SK-MEL-5 (cell line): ENCODE measurements around the gene NUP210L. TPM values are rescaled to one million over a fixed set of nuclear protein-coding genes. Genes with fewer than 3 reads are reported as not detected.

Experiments
- DNase-seq: peaks from one replicate; pipeline ENCODE4 v3.0.0-alpha.2; 2016; ENCODE audit warnings: low read depth, low spot score
- in situ Hi-C: cut with HindIII; loops from 2 replicates; pipeline ENCODE4 v1.10.0; 2016; ENCODE audit warnings: low sequenced_read_pairs, high pct_unique_total_duplicates, low pct_unique_long_range_greater_than_20kb
- small RNA-seq, 2 experiments: library from RNA; depleted of rRNA; stranded (forward); fragments of <200 nt; gene quantifications; one replicate each; pipeline ENCODE3, GENCODE V24; 2014
- total RNA-seq: library from RNA; depleted of rRNA; stranded (reverse); fragments of >200 nt; shearing (Covaris generic); gene quantifications from 2 replicates; pipeline ENCODE4 v1.2.3, GENCODE V29; 2014; rRNA removed

Gene NUP210L
- total RNA-seq, 1 experiment from 2014 or later: not detected

DNA sequence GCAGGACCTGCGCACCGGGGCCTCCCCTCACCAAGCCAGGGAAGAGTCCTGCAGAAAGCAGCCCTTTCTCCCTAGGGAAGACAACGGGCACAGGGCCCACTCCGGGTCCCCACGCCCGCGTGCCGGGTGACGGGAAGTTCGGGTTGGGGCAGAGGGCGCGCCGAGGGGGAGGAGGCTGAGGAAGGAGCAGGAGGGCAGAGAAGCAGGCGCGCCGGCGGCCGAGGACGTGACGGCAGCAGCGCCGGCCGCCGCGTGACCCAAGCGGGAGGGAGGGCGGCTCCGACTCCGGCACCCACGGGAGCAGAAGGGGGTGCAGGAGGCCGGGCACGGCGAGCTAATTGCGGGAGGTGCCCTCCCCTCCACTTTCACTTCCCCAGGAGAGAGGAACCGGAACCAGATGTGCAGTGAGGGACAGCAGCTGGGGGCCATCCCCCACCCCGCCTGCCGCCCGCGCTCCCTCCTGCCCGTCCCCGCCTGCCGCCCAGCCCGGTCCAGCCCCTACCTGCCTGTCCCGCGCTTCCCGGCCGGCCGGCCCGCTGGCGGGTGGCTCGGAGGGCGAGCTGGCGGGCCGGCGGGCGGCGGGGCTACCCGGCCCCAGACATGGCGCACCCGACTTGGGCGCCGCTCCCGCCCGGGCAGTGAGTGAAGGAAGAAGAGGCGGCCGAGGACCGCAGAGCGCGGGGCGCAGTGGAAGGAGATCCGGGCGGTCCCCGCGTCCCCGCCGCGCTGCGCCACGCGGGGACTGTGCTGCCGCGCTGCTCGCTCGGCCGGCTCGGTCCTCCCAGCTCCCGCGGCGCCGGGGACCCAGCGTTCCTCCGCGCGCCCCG, 208.9 kb downstream of the NUP210L start:
- DNase-seq: peak; percentile 81
- in situ Hi-C loops: no loop called here

- in situ Hi-C loops: no loop called here
- DNase-seq: peak; percentile 31
These were observed 209.6 kb downstream of the NUP210L start for GRCh38 chr1:153945131-153945794.

DNA sequence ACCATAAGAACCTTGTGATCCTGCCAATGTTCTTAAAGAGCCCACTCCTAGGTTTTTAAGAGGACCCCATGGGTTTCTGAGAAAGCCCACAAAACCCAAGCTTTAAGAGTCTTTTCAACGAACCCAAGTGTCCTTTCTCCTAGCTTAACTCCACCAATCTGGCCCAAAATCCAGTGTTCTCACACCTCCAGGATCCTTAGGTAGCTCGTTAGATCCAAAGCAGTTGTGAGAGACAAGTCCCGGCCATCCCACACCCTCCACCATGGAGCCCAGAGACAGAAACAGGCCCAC, 210.1 kb downstream of the NUP210L start:
- no peak for DNase-seq
- in situ Hi-C loops: no loop called here

DNA sequence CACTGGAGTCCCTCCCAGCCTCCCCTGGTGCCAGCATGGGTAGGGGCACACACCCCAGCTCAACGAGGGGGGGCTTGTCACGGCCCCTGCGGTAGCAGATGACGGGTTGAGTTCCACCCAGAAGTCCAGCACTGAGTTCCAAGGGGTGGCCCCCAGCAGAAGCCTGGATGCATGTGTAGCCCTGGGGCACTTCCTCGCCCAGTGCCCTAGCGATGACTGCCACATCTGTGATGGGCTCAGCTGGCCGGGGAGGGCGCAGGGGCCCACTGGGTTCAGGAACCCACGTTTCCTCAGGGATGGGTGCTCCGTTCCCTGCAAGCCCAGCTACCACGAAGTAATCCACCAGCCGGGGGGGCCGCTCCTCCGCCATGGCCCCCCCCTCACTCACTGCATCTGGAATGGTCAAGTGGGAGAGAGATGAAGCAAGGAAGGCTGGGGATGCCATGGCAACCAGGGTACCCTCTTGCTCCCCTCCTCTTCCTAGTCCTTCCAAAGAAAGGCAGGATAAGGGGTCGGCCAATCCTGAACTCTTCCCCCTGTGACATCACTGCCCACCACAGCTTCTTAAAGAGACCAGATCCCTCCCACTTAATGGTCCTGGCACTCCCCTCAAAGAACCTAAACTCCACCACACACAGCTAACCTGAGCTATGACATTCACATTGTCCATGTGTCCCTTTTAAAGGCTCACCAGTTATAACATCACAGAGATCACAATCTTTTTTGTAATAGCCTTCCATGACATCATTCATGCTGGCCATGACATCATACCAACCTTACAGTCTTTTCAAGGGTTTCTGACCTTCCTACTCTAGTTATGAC, 210.7 kb downstream of the NUP210L start:
- in situ Hi-C loops: no loop called here
- DNase-seq: no peak

DNA sequence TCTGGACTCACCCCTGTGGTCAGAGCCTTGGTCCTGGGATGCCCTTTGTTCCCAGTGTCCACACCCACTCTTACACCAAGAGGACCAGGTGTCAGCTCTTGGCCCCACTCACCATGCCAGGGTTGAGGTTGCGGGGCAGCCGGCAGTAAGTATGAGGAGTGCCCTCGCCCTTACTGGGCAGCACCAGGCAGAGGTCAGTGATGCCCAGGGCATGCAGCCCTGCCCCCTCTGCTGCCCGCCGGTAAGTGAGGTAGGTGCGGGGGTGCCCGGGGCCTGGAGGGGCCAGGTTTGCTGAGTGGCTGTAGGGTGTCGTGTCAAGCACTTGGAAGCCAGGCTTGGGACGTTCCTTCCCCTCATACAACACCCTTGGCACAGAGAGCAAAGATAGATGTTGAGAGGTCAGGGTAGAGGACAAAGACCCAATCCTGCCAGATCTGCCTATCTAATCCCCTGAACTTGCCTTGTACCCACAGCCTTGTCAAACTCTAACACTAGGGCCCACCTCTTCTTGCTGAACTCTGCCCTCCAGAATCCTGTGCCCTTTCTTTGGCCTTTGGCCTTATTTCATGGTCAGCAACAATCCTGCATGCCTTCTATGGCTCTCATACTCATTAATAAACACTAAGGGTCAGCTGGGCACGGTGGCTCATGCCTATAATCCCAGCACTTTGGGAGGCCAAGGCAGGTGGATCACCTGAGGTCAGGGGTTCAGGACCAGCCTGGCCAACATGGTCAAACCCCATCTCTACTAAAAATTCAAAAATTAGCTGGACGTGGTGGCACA, 211.9 kb downstream of the NUP210L start:
- no peak for DNase-seq
- in situ Hi-C loops: no loop called here

Small RNA genes within 50 kb of the gene (small RNA-seq; reads per million reads assigned to genes)
- gene MIR190B (0 to 0.29 reads per million in 2 experiments), gene MIR5698 (0 reads per million in 2 experiments), gene MIR6737 (0 reads per million in 2 experiments), gene RNU6-179P (0 reads per million in 2 experiments)

Other genes with a start within 250 kb of the NUP210L start
- 8.4 and 8.7 TPM in 2 replicates for gene GATAD2B, start 232.1 kb downstream of the NUP210L start, total RNA-seq
- gene DENND4B, start 208.4 kb downstream of the NUP210L start, total RNA-seq: 13.8 and 17.9 TPM in 2 replicates
- gene CRTC2, start 196.5 kb downstream of the NUP210L start, total RNA-seq: 11.1 and 14.8 TPM in 2 replicates
- 240 and 242 TPM in 2 replicates for gene SLC39A1, start 191.5 kb downstream of the NUP210L start, total RNA-seq
- 16.7 and 23.8 TPM in 2 replicates for gene CREB3L4, start 187.2 kb downstream of the NUP210L start, total RNA-seq
- gene JTB, start 177.4 kb downstream of the NUP210L start, total RNA-seq: 348 and 362 TPM in 2 replicates
- gene RAB13, start 168.7 kb downstream of the NUP210L start, total RNA-seq: 52.4 and 55.6 TPM in 2 replicates
- 5,494 and 5,700 TPM in 2 replicates for gene RPS27, start 164.3 kb downstream of the NUP210L start, total RNA-seq
- 706 and 766 TPM in 2 replicates for gene TPM3, start 37.0 kb upstream of the NUP210L start, total RNA-seq
- gene CFAP141, start 51.3 kb upstream of the NUP210L start, total RNA-seq: not detected in 2 replicates
- gene UBAP2L, start 65.9 kb upstream of the NUP210L start, total RNA-seq: 161 and 180 TPM in 2 replicates
- gene HAX1, start 117.6 kb upstream of the NUP210L start, total RNA-seq: 320 and 364 TPM in 2 replicates
- not detected in 2 replicates for gene AQP10, start 166.0 kb upstream of the NUP210L start, total RNA-seq
- 79.2 and 93.6 TPM in 2 replicates for gene ATP8B2, start 170.5 kb upstream of the NUP210L start, total RNA-seq